Aorta (tissue), 5 donors: Measurements from ENCODE around the gene AHRR. TPM values are rescaled to one million over a fixed set of nuclear protein-coding genes. Genes with fewer than 3 reads are reported as not detected.

Experiments used
- ATAC-seq: fragments of 200-7000 bp; cut with Tn5 transposase; one replicate; pipeline ENCODE4 v1.9.1; 2022; ENCODE audit warnings: moderate library complexity; ENCODE audit not compliant: low FRiP score
- DNase-seq, 2 donors: peaks; one replicate each; pipeline ENCODE4 v3.0.0-alpha.2; 2020
- H3K27ac ChIP-seq, 2 donors: one replicate each; pipeline ENCODE4 v1.5.1; 2013; ENCODE audit warnings: low read length in 2 of 2, mild to moderate bottlenecking in 2 of 2, moderate library complexity in 2 of 2, control low read depth in 1 of 2, inconsistent platforms in 1 of 2, low read depth in 1 of 2
- H3K27me3 ChIP-seq, 2 donors: one replicate each; pipeline ENCODE4 v1.6.1; 2013; ENCODE audit warnings: control low read depth in 1 of 2, low read length in 1 of 2, mild to moderate bottlenecking in 1 of 2, moderate library complexity in 1 of 2; ENCODE audit not compliant: insufficient read depth in 2 of 2, control insufficient read depth in 1 of 2
- H3K36me3 ChIP-seq, 2 donors: one replicate each; pipeline ENCODE4 v1.6.1; 2013; ENCODE audit warnings: control low read depth in 1 of 2, low read length in 1 of 2, mild to moderate bottlenecking in 1 of 2; ENCODE audit not compliant: insufficient read depth in 2 of 2, control insufficient read depth in 1 of 2
- H3K4me1 ChIP-seq, 2 donors: one replicate each; pipeline ENCODE4 v1.6.1; 2013; ENCODE audit warnings: low read length in 2 of 2, control low read depth in 1 of 2, mild to moderate bottlenecking in 1 of 2, moderate library complexity in 1 of 2; ENCODE audit not compliant: insufficient read depth in 2 of 2, control insufficient read depth in 1 of 2
- H3K4me3 ChIP-seq, 2 donors: one replicate each; pipeline ENCODE4 v1.5.1; 2013; ENCODE audit warnings: low read length in 2 of 2, control low read depth in 1 of 2, mild to moderate bottlenecking in 1 of 2
- H3K9me3 ChIP-seq: one replicate; pipeline ENCODE4 v1.6.1; 2013; ENCODE audit warnings: mild to moderate bottlenecking, low read length; ENCODE audit not compliant: control insufficient read depth
- WGBS, 2 donors: extraction: QIAGEN DNeasy Blood & Tissue Kit; methylation state at CpG; one replicate each; pipeline ENCODE4 v1.1.7; 2013; 5-methylcytosine and 5-hydroxymethylcytosine counted together
- intact Hi-C, 2 donors: fragments of 100-400 bp; cut with DNase I; formaldehyde crosslinking; loops; one replicate each; pipeline versions ENCODE4 v1.14.2 to v1.15.0; 2022
- polyA plus RNA-seq, 2 donors: library from polyadenylated mRNA; stranded (reverse); fragments of 200-250 nt; gene quantifications; one replicate each; pipeline ENCODE4 v1.2.3, GENCODE V29; 2013
- total RNA-seq, 2 donors: library from RNA; stranded (reverse); fragmentation: NEBNext Ultra II Directional; extraction: Animal tissue kit (Norgen Biotek cat#: 25700); gene quantifications; one replicate each; pipeline ENCODE4 v1.2.1, GENCODE V29; 2021
- donor health status: healthy with polysubstance abuse.
- donor health status: Bipolar disorder and iron deficiency.
- donor health status: DM: no; HTN: no; CAD: no.
- donor health status: DM: no; HTN: no; CAD: no.
- donor health status: DM: yes; HTN: yes; CAD: no.

The AHRR gene
- total and polyA plus RNA-seq, 4 donors, result 0.13 to 3.8 (median 1.7) TPM

- Histone ChIP-seq H3K27ac (no peak overlapping the region), H3K4me1 (no peaks in the 10 kb centered on the region), H3K27me3 (no peaks in the 10 kb centered on the region), H3K4me3 (no peak overlapping the region), H3K36me3 (no peaks in the 10 kb centered on the region), H3K9me3 (no peaks in the 10 kb centered on the region)
- WGBS, 2 donors, result 65 to 82% methylated on average over 9 of the region's 9 CpGs
- DNase-seq, result no peak
- intact Hi-C loops, result loop anchor here in 1 of 2 donors (10.0 kb wide), 1 partner anchor 138 kb away; the partner anchor contains the start of gene CEP72
- ATAC-seq, result no peak
Observed at GRCh38 chr5:476814-477175, 155.3 kb downstream of the AHRR start.

GRCh38 chr5:477247-477646, 155.7 kb downstream of the AHRR start:
- H3K27me3 ChIP-seq, result no peaks in the 10 kb centered on the region
- H3K4me3 ChIP-seq, result no peak overlapping the region
- no peaks in the 10 kb centered on the region for H3K9me3 ChIP-seq
- DNase-seq (peak in 1 of 2 donors; percentile 67), ATAC-seq (no peak)
- WGBS, 2 donors, result 69 to 84% methylated on average over 18 to 19 of the region's 19 CpGs
- no peaks in the 10 kb centered on the region for H3K36me3 ChIP-seq
- intact Hi-C loops, result loop anchor here in 1 of 2 donors (10.0 kb wide), 1 partner anchor 138 kb away; the partner anchor contains the start of gene CEP72
- H3K4me1 ChIP-seq, result no peaks in the 10 kb centered on the region
- no peak overlapping the region for H3K27ac ChIP-seq

GRCh38 chr5:477871-478270, 156.4 kb downstream of the AHRR start:
- H3K36me3 ChIP-seq, result no peaks in the 10 kb centered on the region
- no peak overlapping the region for H3K27ac ChIP-seq
- DNase-seq (no peak), ATAC-seq (no peak)
- H3K4me1 ChIP-seq, result no peaks in the 10 kb centered on the region
- intact Hi-C loops, result loop anchor here in 1 of 2 donors (10.0 kb wide), 1 partner anchor 137 kb away; the partner anchor contains the start of gene CEP72
- H3K27me3 ChIP-seq, result no peaks in the 10 kb centered on the region
- H3K9me3 ChIP-seq, result no peaks in the 10 kb centered on the region
- WGBS, 2 donors, result 80 to 88% methylated on average over 13 of the region's 13 CpGs
- H3K4me3 ChIP-seq, result no peak overlapping the region

GRCh38 chr5:478369-478981, 157.0 kb downstream of the AHRR start:
- Histone ChIP-seq H3K27me3 (no peaks in the 10 kb centered on the region), H3K27ac (no peak overlapping the region), H3K4me1 (no peaks in the 10 kb centered on the region), H3K4me3 (no peak overlapping the region), H3K9me3 (no peaks in the 10 kb centered on the region), H3K36me3 (no peaks in the 10 kb centered on the region)
- no peak for ATAC-seq
- no peak for DNase-seq
- 62 to 70% methylated on average over 17 of the region's 18 CpGs for WGBS, 2 donors
- intact Hi-C loops, result loop anchor here in 1 of 2 donors (10.0 kb wide), 1 partner anchor 136 kb away; the partner anchor contains the start of gene CEP72

GRCh38 chr5:478982-479535, 157.5 kb downstream of the AHRR start:
- intact Hi-C loops, result loop anchor here in 1 of 2 donors (10.0 kb wide), 1 partner anchor 136 kb away; the partner anchor contains the start of gene CEP72
- H3K9me3 ChIP-seq, result no peaks in the 10 kb centered on the region
- ATAC-seq, result no peak
- no peaks in the 10 kb centered on the region for H3K36me3 ChIP-seq
- H3K27me3 ChIP-seq, result no peaks in the 10 kb centered on the region
- no peak overlapping the region for H3K27ac ChIP-seq
- no peak for DNase-seq
- H3K4me1 ChIP-seq, result no peaks in the 10 kb centered on the region
- no peak overlapping the region for H3K4me3 ChIP-seq
- 74 to 77% methylated on average over 14 to 18 of the region's 18 CpGs for WGBS, 2 donors

- no peak for ATAC-seq
- no peak for DNase-seq
- no peak overlapping the region for H3K4me3 ChIP-seq
- 78 to 83% methylated on average over 33 to 34 of the region's 34 CpGs for WGBS, 2 donors
- H3K27me3 ChIP-seq, result no peaks in the 10 kb centered on the region
- intact Hi-C loops, result loop anchor here in 1 of 2 donors (10.0 kb wide), 1 partner anchor 135 kb away; the partner anchor contains the start of gene CEP72
- H3K36me3 ChIP-seq, result no peaks in the 10 kb centered on the region
- no peaks in the 10 kb centered on the region for H3K9me3 ChIP-seq
- H3K4me1 ChIP-seq, result no peaks in the 10 kb centered on the region
- H3K27ac ChIP-seq, result no peak overlapping the region
Observed at GRCh38 chr5:479566-480319, 158.2 kb downstream of the AHRR start.

- Histone ChIP-seq H3K36me3 (no peaks in the 10 kb centered on the region), H3K27ac (no peak overlapping the region), H3K9me3 (no peaks in the 10 kb centered on the region), H3K27me3 (no peaks in the 10 kb centered on the region), H3K4me1 (no peaks in the 10 kb centered on the region), H3K4me3 (no peak overlapping the region)
- DNase-seq (no peak), ATAC-seq (no peak)
- 75 to 84% methylated on average over 23 of the region's 23 CpGs for WGBS, 2 donors
- intact Hi-C loops, result no loop called here
Observed at GRCh38 chr5:481347-481746, 159.8 kb downstream of the AHRR start.

- DNase-seq, result no peak
- Histone ChIP-seq H3K4me1 (no peaks in the 10 kb centered on the region), H3K36me3 (no peaks in the 10 kb centered on the region), H3K9me3 (no peaks in the 10 kb centered on the region), H3K27ac (no peak overlapping the region), H3K27me3 (no peaks in the 10 kb centered on the region), H3K4me3 (no peak overlapping the region)
- ATAC-seq, result no peak
- WGBS, 2 donors, result 75 to 76% methylated on average over 18 to 24 of the region's 24 CpGs
- intact Hi-C loops, result no loop called here
Observed at GRCh38 chr5:482021-482420, 160.5 kb downstream of the AHRR start.
